ENCODE results near the gene DFFB.
A peak's percentile ranks its signal among the peaks of the same experiment; 100 is the strongest.

DFFB gene

DNA sequence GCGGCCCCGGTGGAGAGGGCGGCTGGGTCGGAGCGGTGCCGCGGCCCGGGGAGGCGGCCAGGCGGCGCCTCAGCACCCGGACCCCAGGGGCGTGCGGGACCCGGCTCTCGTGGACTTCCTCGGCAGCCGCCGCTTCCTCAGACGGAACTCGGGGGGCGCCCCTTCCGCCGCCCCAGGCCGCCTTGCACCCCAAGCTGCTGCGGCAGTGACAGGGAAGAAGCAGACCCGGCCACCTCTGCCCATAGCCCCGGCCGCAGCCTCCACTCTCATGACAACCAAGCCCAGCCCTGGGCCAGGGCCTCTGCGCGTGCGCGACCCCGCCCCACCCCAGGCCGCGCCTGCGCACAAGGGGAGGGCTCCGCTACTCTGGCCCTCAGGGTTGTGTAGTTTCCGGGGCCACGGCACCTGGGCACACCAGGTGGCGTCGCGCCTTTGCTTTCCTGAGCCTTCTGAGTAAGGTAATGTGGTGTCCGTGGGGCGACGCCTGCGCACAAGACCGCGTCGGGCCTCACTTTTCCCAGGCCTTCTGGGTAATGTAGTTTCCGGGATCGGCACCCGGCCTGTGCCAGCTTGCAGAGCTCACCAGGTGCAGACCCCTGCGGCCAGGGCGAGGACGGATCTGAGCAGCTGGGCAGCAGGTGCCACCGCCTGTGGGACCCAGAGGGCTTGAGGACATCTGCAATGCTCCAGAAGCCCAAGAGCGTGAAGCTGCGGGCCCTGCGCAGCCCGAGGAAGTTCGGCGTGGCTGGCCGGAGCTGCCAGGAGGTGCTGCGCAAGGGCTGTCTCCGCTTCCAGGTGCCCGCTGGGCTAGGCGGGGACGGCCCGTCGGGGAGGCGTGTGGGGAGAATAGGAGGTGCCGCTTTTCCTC lies at the start of gene DFFB, which contains the start of gene CEP104:
Gene DFFB, plus strand, starts transcription at position 554 of the 868 bp plus-strand sequence. Its CDS starts 128 bp downstream, at position 682.
Gene CEP104, minus strand, starts transcription at position 289 of the 868 bp plus-strand sequence. CDS start 4,804 bp downstream, outside the sequence.
- TF ChIP-seq YY1 (IDR thresholded peaks at IDR 0.05; ENCODE audit: low read depth) = peak; percentile 12; the same call in 1 of the 2 replicates
- TF ChIP-seq CEBPB (IDR thresholded peaks at IDR 0.05) = no peak
- peak; percentile 68 for TF ChIP-seq RAD21 (IDR thresholded peaks at IDR 0.05; ENCODE audit: low read depth)
- TF ChIP-seq TAF1 (IDR thresholded peaks at IDR 0.05; ENCODE audit: low read depth) = peak; percentile 67
- peak; percentile 96 for TF ChIP-seq MAX (IDR thresholded peaks at IDR 0.05)
- peak; percentile 63 for TF ChIP-seq TCF12 (IDR thresholded peaks at IDR 0.05; ENCODE audit: low read depth)
- 0 out of 2 replicates have a peak, but pooled peaks have one; percentile 4 for TF ChIP-seq CREB1 (IDR thresholded peaks at IDR 0.05; ENCODE audit: low read depth)
- peak; percentile 73; the same call in 1 of the 2 replicates for TF ChIP-seq ZBTB7A (IDR thresholded peaks at IDR 0.05; ENCODE audit: low read depth)
- TF ChIP-seq FOXM1 (IDR thresholded peaks at IDR 0.05; ENCODE audit: borderline replicate concordance, low read depth) = no peak
- no peak for TF ChIP-seq NFIC (IDR thresholded peaks at IDR 0.05)

DNA sequence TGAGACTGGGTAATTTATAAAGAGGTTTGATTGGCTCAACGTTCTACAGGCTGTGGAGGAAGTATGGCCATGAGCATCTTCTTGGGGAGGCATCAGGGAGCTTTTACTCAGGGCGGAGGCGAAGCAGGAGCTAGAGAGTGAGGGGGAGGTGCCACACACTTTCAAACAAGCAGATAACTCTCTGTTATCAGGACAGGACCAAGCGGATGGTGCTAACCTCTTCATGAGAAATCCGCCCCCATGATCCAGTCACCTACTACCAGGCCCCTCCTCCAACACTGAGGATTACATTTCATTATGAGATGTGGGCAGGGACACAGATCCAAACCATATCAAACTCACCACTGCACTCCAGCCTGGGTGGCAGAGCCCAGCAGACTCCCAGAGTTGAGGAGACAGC lies 49.5 kb upstream of the DFFB start:
- TF ChIP-seq FOXM1 (IDR thresholded peaks at IDR 0.05; ENCODE audit: borderline replicate concordance, low read depth) = no peak
- TF ChIP-seq, protein P1, sequence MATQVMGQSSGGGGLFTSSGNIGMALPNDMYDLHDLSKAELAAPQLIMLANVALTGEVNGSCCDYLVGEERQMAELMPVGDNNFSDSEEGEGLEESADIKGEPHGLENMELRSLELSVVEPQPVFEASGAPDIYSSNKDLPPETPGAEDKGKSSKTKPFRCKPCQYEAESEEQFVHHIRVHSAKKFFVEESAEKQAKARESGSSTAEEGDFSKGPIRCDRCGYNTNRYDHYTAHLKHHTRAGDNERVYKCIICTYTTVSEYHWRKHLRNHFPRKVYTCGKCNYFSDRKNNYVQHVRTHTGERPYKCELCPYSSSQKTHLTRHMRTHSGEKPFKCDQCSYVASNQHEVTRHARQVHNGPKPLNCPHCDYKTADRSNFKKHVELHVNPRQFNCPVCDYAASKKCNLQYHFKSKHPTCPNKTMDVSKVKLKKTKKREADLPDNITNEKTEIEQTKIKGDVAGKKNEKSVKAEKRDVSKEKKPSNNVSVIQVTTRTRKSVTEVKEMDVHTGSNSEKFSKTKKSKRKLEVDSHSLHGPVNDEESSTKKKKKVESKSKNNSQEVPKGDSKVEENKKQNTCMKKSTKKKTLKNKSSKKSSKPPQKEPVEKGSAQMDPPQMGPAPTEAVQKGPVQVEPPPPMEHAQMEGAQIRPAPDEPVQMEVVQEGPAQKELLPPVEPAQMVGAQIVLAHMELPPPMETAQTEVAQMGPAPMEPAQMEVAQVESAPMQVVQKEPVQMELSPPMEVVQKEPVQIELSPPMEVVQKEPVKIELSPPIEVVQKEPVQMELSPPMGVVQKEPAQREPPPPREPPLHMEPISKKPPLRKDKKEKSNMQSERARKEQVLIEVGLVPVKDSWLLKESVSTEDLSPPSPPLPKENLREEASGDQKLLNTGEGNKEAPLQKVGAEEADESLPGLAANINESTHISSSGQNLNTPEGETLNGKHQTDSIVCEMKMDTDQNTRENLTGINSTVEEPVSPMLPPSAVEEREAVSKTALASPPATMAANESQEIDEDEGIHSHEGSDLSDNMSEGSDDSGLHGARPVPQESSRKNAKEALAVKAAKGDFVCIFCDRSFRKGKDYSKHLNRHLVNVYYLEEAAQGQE (IDR thresholded peaks at IDR 0.05; ENCODE audit: low read depth) = no peak
- TF ChIP-seq YY1 (IDR thresholded peaks at IDR 0.05; ENCODE audit: low read depth) = no peak
- TF ChIP-seq MAX (IDR thresholded peaks at IDR 0.05) = no peak
- TF ChIP-seq TCF12 (IDR thresholded peaks at IDR 0.05; ENCODE audit: low read depth) = no peak
- TF ChIP-seq EP300 (IDR thresholded peaks at IDR 0.05; ENCODE audit: borderline replicate concordance) = no peak
- TF ChIP-seq TAF1 (IDR thresholded peaks at IDR 0.05; ENCODE audit: low read depth) = no peak
- TF ChIP-seq TEAD4 (IDR thresholded peaks at IDR 0.05) = no peak
- no peak for TF ChIP-seq CREB1 (IDR thresholded peaks at IDR 0.05; ENCODE audit: low read depth)
- TF ChIP-seq, protein P2, sequence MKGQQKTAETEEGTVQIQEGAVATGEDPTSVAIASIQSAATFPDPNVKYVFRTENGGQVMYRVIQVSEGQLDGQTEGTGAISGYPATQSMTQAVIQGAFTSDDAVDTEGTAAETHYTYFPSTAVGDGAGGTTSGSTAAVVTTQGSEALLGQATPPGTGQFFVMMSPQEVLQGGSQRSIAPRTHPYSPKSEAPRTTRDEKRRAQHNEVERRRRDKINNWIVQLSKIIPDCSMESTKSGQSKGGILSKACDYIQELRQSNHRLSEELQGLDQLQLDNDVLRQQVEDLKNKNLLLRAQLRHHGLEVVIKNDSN (IDR thresholded peaks at IDR 0.05) = no peak

GRCh38 chr1:3809680-3810079 lies 47.6 kb upstream of the DFFB start:
- TF ChIP-seq YY1 (IDR thresholded peaks at IDR 0.05; ENCODE audit: low read depth) = no peak
- TF ChIP-seq TEAD4 (IDR thresholded peaks at IDR 0.05) = no peak
- no peak for TF ChIP-seq RAD21 (IDR thresholded peaks at IDR 0.05; ENCODE audit: low read depth)
- TF ChIP-seq, protein P1 (IDR thresholded peaks at IDR 0.05; ENCODE audit: low read depth) = no peak
- TF ChIP-seq CEBPB (IDR thresholded peaks at IDR 0.05) = no peak
- TF ChIP-seq FOXM1 (IDR thresholded peaks at IDR 0.05; ENCODE audit: borderline replicate concordance, low read depth) = no peak
- TF ChIP-seq, protein P2 (IDR thresholded peaks at IDR 0.05) = no peak
- no peak for TF ChIP-seq TCF12 (IDR thresholded peaks at IDR 0.05; ENCODE audit: low read depth)
- no peak for TF ChIP-seq MAX (IDR thresholded peaks at IDR 0.05)
- no peak for TF ChIP-seq TAF1 (IDR thresholded peaks at IDR 0.05; ENCODE audit: low read depth)

- TF ChIP-seq MAX (IDR thresholded peaks at IDR 0.05) (no peak), CEBPB (IDR thresholded peaks at IDR 0.05) (no peak), NFIC (IDR thresholded peaks at IDR 0.05) (no peak), FOXM1 (IDR thresholded peaks at IDR 0.05; ENCODE audit: borderline replicate concordance, low read depth) (no peak), RAD21 (IDR thresholded peaks at IDR 0.05; ENCODE audit: low read depth) (no peak), EGR1 (IDR thresholded peaks at IDR 0.05) (no peak), TCF12 (IDR thresholded peaks at IDR 0.05; ENCODE audit: low read depth) (no peak), ZBTB7A (IDR thresholded peaks at IDR 0.05; ENCODE audit: low read depth) (no peak), TAF1 (IDR thresholded peaks at IDR 0.05; ENCODE audit: low read depth) (no peak), CREB1 (IDR thresholded peaks at IDR 0.05; ENCODE audit: low read depth) (no peak), TEAD4 (IDR thresholded peaks at IDR 0.05) (no peak), YY1 (IDR thresholded peaks at IDR 0.05; ENCODE audit: low read depth) (no peak), EP300 (IDR thresholded peaks at IDR 0.05; ENCODE audit: borderline replicate concordance) (no peak)
- TF ChIP-seq, protein P2 (IDR thresholded peaks at IDR 0.05) = no peak
- TF ChIP-seq, protein P1 (IDR thresholded peaks at IDR 0.05; ENCODE audit: low read depth) = no peak
Measured at GRCh38 chr1:3811595-3811911, 45.7 kb upstream of the DFFB start.
